ENCODE data around the gene TNFRSF13B. TPM values are rescaled to one million over a fixed set of nuclear protein-coding genes. Genes with fewer than 3 reads are reported as not detected.

The TNFRSF13B gene
- total and polyA plus RNA-seq, 10 of the 15 experiments (the other 5 are each of a cell fraction or from before 2014, with no cell fraction given) = 15.5 to 231 (median 119) TPM

DNA sequence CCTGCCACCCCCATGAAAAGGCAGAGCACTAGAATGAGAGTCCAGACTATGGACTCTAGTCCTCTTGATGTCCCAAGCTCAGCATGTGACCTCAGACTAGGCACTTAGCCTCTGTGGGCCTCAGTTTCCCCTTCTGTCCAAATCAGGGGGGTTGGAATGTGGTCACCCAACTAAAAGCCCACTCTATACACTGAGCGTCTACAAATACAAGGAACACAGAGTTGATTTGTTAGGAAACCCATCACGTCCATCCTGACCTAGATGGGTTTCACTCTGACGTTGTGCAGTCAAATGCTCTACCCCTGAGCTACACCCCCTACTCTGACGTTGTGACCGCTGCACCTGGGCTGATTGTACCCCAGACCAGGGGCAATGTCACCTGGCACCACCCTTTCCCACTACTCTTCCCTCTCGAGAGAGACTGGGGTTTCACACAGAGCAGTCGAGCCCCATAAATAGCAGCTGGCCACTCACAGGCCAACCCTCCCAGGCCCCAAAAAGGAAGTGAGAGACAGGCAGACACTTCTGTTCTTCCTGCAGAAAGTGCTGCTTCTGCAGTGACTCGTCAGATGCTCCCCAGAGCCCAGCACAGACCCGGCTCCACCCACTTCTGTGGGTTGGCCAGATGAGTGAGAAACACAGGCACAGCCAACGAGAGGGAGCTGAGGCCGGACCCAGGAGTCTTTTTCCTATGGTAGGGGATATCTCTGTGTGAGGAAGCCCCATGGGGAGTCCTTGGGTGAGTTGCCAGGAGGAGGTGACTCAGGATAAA, 16.1 kb upstream of the TNFRSF13B start (continued):
- TF ChIP-seq, protein P1, sequence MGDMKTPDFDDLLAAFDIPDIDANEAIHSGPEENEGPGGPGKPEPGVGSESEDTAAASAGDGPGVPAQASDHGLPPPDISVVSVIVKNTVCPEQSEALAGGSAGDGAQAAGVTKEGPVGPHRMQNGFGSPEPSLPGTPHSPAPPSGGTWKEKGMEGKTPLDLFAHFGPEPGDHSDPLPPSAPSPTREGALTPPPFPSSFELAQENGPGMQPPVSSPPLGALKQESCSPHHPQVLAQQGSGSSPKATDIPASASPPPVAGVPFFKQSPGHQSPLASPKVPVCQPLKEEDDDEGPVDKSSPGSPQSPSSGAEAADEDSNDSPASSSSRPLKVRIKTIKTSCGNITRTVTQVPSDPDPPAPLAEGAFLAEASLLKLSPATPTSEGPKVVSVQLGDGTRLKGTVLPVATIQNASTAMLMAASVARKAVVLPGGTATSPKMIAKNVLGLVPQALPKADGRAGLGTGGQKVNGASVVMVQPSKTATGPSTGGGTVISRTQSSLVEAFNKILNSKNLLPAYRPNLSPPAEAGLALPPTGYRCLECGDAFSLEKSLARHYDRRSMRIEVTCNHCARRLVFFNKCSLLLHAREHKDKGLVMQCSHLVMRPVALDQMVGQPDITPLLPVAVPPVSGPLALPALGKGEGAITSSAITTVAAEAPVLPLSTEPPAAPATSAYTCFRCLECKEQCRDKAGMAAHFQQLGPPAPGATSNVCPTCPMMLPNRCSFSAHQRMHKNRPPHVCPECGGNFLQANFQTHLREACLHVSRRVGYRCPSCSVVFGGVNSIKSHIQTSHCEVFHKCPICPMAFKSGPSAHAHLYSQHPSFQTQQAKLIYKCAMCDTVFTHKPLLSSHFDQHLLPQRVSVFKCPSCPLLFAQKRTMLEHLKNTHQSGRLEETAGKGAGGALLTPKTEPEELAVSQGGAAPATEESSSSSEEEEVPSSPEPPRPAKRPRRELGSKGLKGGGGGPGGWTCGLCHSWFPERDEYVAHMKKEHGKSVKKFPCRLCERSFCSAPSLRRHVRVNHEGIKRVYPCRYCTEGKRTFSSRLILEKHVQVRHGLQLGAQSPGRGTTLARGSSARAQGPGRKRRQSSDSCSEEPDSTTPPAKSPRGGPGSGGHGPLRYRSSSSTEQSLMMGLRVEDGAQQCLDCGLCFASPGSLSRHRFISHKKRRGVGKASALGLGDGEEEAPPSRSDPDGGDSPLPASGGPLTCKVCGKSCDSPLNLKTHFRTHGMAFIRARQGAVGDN (IDR thresholded peaks at IDR 0.05) = peak; percentile 89
- TF ChIP-seq BRCA1 (IDR thresholded peaks at IDR 0.05; ENCODE audit: low read depth, low read length) (no peak), CREM (IDR thresholded peaks at IDR 0.05; ENCODE audit: low read depth) (peak; percentile 97), ZNF207 (IDR thresholded peaks at IDR 0.05; ENCODE audit: borderline replicate concordance) (peak; percentile 19; the same call in 1 of the 2 replicates), GATAD2B (conservative IDR thresholded peaks at IDR 0.05; ENCODE audit: low read depth) (peak; percentile 92), NFYB (IDR thresholded peaks at IDR 0.05; ENCODE audit: insufficient read depth, low read depth, low read length) (0 out of 2 replicates have a peak, but pooled peaks have one; percentile 39)
- TF ChIP-seq, protein P2, sequence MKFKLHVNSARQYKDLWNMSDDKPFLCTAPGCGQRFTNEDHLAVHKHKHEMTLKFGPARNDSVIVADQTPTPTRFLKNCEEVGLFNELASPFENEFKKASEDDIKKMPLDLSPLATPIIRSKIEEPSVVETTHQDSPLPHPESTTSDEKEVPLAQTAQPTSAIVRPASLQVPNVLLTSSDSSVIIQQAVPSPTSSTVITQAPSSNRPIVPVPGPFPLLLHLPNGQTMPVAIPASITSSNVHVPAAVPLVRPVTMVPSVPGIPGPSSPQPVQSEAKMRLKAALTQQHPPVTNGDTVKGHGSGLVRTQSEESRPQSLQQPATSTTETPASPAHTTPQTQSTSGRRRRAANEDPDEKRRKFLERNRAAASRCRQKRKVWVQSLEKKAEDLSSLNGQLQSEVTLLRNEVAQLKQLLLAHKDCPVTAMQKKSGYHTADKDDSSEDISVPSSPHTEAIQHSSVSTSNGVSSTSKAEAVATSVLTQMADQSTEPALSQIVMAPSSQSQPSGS (IDR thresholded peaks at IDR 0.05; ENCODE audit: low read length) = peak; percentile 96; the same call in 1 of the 2 replicates
- TF ChIP-seq, protein P3, sequence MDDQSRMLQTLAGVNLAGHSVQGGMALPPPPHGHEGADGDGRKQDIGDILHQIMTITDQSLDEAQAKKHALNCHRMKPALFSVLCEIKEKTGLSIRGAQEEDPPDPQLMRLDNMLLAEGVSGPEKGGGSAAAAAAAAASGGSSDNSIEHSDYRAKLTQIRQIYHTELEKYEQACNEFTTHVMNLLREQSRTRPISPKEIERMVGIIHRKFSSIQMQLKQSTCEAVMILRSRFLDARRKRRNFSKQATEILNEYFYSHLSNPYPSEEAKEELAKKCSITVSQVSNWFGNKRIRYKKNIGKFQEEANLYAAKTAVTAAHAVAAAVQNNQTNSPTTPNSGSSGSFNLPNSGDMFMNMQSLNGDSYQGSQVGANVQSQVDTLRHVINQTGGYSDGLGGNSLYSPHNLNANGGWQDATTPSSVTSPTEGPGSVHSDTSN (IDR thresholded peaks at IDR 0.05; ENCODE audit: insufficient replicate concordance, low read depth, low read length) = peak; percentile 50
- TF ChIP-seq, protein P4, sequence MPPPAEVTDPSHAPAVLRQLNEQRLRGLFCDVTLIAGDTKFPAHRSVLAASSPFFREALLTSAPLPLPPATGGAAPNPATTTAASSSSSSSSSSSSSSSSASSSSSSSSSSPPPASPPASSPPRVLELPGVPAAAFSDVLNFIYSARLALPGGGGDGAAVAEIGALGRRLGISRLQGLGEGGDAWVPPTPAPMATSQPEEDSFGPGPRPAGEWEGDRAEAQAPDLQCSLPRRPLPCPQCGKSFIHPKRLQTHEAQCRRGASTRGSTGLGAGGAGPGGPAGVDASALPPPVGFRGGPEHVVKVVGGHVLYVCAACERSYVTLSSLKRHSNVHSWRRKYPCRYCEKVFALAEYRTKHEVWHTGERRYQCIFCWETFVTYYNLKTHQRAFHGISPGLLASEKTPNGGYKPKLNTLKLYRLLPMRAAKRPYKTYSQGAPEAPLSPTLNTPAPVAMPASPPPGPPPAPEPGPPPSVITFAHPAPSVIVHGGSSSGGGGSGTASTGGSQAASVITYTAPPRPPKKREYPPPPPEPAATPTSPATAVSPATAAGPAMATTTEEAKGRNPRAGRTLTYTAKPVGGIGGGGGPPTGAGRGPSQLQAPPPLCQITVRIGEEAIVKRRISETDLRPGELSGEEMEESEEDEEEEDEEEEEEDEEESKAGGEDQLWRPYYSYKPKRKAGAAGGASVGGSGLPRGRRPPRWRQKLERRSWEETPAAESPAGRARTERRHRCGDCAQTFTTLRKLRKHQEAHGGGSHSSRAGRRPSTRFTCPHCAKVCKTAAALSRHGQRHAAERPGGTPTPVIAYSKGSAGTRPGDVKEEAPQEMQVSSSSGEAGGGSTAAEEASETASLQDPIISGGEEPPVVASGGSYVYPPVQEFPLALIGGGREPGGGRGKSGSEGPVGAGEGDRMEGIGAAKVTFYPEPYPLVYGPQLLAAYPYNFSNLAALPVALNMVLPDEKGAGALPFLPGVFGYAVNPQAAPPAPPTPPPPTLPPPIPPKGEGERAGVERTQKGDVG (CRISPR knock-in tag; IDR thresholded peaks at IDR 0.05) = no peak
- TF ChIP-seq, protein P5, sequence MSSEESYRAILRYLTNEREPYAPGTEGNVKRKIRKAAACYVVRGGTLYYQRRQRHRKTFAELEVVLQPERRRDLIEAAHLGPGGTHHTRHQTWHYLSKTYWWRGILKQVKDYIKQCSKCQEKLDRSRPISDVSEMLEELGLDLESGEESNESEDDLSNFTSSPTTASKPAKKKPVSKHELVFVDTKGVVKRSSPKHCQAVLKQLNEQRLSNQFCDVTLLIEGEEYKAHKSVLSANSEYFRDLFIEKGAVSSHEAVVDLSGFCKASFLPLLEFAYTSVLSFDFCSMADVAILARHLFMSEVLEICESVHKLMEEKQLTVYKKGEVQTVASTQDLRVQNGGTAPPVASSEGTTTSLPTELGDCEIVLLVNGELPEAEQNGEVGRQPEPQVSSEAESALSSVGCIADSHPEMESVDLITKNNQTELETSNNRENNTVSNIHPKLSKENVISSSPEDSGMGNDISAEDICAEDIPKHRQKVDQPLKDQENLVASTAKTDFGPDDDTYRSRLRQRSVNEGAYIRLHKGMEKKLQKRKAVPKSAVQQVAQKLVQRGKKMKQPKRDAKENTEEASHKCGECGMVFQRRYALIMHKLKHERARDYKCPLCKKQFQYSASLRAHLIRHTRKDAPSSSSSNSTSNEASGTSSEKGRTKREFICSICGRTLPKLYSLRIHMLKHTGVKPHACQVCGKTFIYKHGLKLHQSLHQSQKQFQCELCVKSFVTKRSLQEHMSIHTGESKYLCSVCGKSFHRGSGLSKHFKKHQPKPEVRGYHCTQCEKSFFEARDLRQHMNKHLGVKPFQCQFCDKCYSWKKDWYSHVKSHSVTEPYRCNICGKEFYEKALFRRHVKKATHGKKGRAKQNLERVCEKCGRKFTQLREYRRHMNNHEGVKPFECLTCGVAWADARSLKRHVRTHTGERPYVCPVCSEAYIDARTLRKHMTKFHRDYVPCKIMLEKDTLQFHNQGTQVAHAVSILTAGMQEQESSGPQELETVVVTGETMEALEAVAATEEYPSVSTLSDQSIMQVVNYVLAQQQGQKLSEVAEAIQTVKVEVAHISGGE (CRISPR knock-in tag; IDR thresholded peaks at IDR 0.05) = no peak
- TF ChIP-seq, protein P6, sequence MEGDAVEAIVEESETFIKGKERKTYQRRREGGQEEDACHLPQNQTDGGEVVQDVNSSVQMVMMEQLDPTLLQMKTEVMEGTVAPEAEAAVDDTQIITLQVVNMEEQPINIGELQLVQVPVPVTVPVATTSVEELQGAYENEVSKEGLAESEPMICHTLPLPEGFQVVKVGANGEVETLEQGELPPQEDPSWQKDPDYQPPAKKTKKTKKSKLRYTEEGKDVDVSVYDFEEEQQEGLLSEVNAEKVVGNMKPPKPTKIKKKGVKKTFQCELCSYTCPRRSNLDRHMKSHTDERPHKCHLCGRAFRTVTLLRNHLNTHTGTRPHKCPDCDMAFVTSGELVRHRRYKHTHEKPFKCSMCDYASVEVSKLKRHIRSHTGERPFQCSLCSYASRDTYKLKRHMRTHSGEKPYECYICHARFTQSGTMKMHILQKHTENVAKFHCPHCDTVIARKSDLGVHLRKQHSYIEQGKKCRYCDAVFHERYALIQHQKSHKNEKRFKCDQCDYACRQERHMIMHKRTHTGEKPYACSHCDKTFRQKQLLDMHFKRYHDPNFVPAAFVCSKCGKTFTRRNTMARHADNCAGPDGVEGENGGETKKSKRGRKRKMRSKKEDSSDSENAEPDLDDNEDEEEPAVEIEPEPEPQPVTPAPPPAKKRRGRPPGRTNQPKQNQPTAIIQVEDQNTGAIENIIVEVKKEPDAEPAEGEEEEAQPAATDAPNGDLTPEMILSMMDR (IDR thresholded peaks at IDR 0.05 in 2 of 3, conservative IDR thresholded peaks at IDR 0.05 in 1 of 3; ENCODE audit: control insufficient read depth in 2 of 3, extremely low read depth in 1 of 3, insufficient read depth in 1 of 3, low read depth in 3 of 3, low read length in 3 of 3) = no peak
